LNCaP clone FGC (cell line): ENCODE results near the gene ONECUT1.

ENCODE experiments used
- DNase-seq: peaks from one replicate; pipeline ENCODE4 v3.0.0-alpha.2; 2011; ENCODE audit warnings: low read depth
- H3K4me3 ChIP-seq: 2 replicates; pipeline ENCODE4 v1.5.1; 2011; ENCODE audit warnings: mild to moderate bottlenecking, low read depth, low read length, control low read depth
- CTCF ChIP-seq: IDR thresholded peaks from 2 replicates; pipeline ENCODE4 v1.5.1; 2012; ENCODE audit warnings: mild to moderate bottlenecking; ENCODE audit not compliant: control insufficient read depth, insufficient read depth; ENCODE audit errors: extremely low read depth

The ONECUT1 gene

DNA sequence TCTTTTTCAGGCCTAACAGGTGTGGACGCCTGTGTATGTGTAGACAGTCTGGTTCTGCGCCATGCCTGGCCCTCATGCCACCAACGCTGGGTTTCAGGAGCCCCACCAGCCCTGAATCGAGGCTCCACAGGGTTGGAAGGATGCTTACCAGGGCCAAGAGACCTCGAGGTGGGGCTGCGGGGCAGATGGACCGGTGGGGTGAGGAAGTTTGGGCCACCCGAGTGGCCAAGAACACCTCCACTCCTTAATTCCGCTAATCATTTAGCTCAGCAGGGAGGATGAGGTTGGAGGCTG is 6.0 kb upstream of the ONECUT1 start:
- H3K4me3 ChIP-seq, result no peak overlapping the region
- no peak for DNase-seq
- no peak for TF ChIP-seq CTCF

DNA sequence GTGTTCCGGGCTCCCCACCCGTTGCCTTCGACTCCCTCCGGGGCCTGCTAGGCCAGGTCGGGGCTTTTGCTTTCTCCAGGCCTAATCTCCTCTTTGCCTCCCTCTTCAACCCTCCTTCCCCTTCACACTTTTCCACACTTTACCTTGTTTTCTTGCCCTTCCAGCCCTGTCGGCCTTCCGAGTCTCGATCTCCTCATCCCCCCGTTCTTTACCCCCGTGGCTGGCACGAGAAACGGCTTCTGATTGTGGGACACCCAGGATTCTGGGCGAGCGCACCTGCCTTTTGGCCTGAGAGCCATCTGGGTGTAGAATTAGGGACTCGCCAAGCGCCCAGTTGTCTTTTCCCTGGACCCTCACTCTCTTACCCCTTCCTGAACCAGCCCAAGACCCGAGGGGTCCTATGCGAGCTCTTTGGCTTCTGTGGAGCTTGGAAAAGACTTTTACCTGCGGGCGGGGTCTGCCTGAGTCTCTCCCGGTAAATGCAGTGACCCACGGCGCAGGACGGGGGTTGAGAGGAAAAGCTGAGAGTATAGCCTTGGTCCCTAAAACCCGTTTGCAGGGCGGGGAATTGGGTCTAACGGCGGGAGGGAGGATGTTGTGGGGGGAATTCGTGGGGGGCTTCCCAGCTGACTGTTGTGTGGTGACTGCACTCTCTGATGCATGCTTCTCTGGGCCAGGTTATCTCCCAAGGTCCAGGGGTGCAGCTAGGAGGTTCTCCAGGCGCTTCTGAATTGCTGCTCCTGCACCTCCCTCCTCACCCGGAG is 5.5 kb upstream of the ONECUT1 start:
- DNase-seq, result no peak
- no peak for TF ChIP-seq CTCF
- no peak overlapping the region for H3K4me3 ChIP-seq

DNA sequence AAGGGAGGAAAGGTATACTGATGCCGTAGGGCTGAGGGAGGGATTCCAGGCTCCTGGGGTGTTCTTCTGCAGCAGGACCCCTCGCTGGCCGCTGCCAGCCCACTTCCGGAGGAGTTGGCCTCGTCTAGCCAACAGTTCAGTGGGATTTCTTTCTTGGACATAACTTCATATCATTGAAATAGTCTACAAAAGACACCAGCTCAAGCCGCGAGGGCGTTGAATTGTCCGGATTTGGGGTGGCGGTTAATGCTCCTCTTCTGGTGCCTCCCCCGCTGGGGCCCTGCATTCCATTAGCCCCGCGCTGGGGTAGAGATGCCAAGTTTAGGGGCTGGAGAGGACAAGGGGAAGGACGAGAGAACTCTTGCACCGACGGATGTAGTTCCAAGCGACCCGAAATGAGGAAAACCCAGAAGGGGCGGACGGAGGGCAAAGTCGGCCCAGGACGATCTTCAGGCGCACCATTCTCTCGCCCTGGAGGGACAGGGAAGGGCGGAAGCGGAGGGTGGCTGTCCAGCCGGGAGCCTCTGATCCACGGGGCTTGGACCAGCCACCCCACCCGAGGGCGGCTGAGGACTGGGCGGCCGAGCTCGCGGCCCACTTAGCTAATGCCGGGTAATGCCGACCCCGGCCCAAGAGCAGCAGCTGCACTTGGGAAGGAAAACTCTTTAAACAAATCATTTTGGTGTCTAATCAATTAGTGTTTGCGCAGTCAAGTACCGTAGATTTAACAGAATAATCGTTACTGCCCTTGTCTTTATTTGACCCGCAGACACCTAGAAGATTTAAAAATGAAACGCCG is 4.7 kb upstream of the ONECUT1 start:
- no peak for TF ChIP-seq CTCF
- no peak for DNase-seq
- no peak overlapping the region for H3K4me3 ChIP-seq

- DNase-seq, result no peak
- no peak overlapping the region for H3K4me3 ChIP-seq
- no peak for TF ChIP-seq CTCF
Measured at GRCh38 chr15:52791776-52792175, 1.6 kb upstream of the ONECUT1 start.

GRCh38 chr15:52790941-52791751 is 1.0 kb upstream of the ONECUT1 start:
- no peak for TF ChIP-seq CTCF
- no peak for DNase-seq
- no peak overlapping the region for H3K4me3 ChIP-seq

GRCh38 chr15:52789601-52790168 is 451 bp downstream of the ONECUT1 start:
- H3K4me3 ChIP-seq, result peak overlapping the region; percentile 58
- no peak for DNase-seq
- no peak for TF ChIP-seq CTCF
